Left ventricle myocardium superior (tissue), 1 donor: ENCODE measurements around the gene SLC18A3. TPM values are rescaled to one million over a fixed set of nuclear protein-coding genes. Genes with fewer than 3 reads are reported as not detected.

ENCODE experiments used
- total RNA-seq: library from RNA; stranded (reverse); fragmentation: NEBNext Ultra II Directional; extraction: Animal tissue kit (Norgen Biotek cat#: 25700); gene quantifications from one replicate; pipeline ENCODE4 v1.2.1, GENCODE V29; 2021
- donor health status: DM: no; HTN: yes; CAD: no; lungs with severe emphysema.

The SLC18A3 gene
- total RNA-seq, 1 donor from 2014 or later = not detected

Other genes with a start within 250 kb of the SLC18A3 start
- gene DRGX, start 214.2 kb upstream of the SLC18A3 start, total RNA-seq = not detected
- gene ERCC6, start 71.2 kb upstream of the SLC18A3 start, total RNA-seq = 25.1 TPM
- not detected for gene CHAT, start 3.7 kb downstream of the SLC18A3 start, total RNA-seq
- gene C10orf53, start 69.3 kb downstream of the SLC18A3 start, total RNA-seq = not detected
- gene OGDHL, start 152.0 kb downstream of the SLC18A3 start, total RNA-seq = 4.1 TPM